GM20000 (cell line): Measurements from ENCODE around the gene YOD1.

Experiments used
- DNase-seq: peaks from one replicate; pipeline ENCODE4 v3.0.0; 2012; ENCODE audit warnings: low spot score
- CTCF ChIP-seq: IDR thresholded peaks from 2 replicates; pipeline ENCODE4 v1.5.1; 2012; ENCODE audit warnings: mild to moderate bottlenecking, control low read depth; ENCODE audit errors: extremely low read depth, missing control alignments

The YOD1 gene

GRCh38 chr1:207063014-207063413 lies 12.0 kb upstream of the YOD1 start:
- no peak for TF ChIP-seq CTCF
- DNase-seq, result no peak

- no peak for DNase-seq
- TF ChIP-seq CTCF, result no peak
Observed at GRCh38 chr1:207062058-207062457, 11.1 kb upstream of the YOD1 start.

GRCh38 chr1:207060596-207060995 lies 9.6 kb upstream of the YOD1 start:
- DNase-seq, result no peak
- no peak for TF ChIP-seq CTCF

GRCh38 chr1:207059881-207060280 lies 8.9 kb upstream of the YOD1 start:
- no peak for DNase-seq
- no peak for TF ChIP-seq CTCF

- no peak for DNase-seq
- no peak for TF ChIP-seq CTCF
Observed at GRCh38 chr1:207058878-207059867, 8.2 kb upstream of the YOD1 start.

- DNase-seq, result no peak
- TF ChIP-seq CTCF, result no peak
Observed at GRCh38 chr1:207058252-207058651, 7.2 kb upstream of the YOD1 start.

GRCh38 chr1:207056673-207057072 lies 5.7 kb upstream of the YOD1 start:
- no peak for TF ChIP-seq CTCF
- no peak for DNase-seq
